GM10248 (cell line): ENCODE measurements around the gene UBTF.

Experiments
- CTCF ChIA-PET: fragments of 300-600 bp; sonication (Branson Sonifier 250); formaldehyde crosslinking; extraction: SDS; loops from one replicate; lab custom pipeline; 2021; ENCODE audit warnings: antibody characterized with exemption; lab: Yijun Ruan, JAX
- POLR2A ChIA-PET: fragments of 350-650 bp; sonication (Branson Sonifier 250); formaldehyde crosslinking; extraction: SDS; loops from one replicate; lab custom pipeline; 2020; ENCODE audit warnings: antibody characterized with exemption; lab: Yijun Ruan, JAX
- DNase-seq: peaks from one replicate; pipeline ENCODE4 v3.0.0; 2012; ENCODE audit errors: extremely low spot score
- TF ChIP-seq, protein P1 (sequence below): IDR thresholded peaks from 2 replicates; pipeline ENCODE4 v1.5.1; 2012; ENCODE audit warnings: mild to moderate bottlenecking, low read depth; ENCODE audit errors: extremely low read depth, missing control alignments, control extremely low read depth

The UBTF gene

DNA sequence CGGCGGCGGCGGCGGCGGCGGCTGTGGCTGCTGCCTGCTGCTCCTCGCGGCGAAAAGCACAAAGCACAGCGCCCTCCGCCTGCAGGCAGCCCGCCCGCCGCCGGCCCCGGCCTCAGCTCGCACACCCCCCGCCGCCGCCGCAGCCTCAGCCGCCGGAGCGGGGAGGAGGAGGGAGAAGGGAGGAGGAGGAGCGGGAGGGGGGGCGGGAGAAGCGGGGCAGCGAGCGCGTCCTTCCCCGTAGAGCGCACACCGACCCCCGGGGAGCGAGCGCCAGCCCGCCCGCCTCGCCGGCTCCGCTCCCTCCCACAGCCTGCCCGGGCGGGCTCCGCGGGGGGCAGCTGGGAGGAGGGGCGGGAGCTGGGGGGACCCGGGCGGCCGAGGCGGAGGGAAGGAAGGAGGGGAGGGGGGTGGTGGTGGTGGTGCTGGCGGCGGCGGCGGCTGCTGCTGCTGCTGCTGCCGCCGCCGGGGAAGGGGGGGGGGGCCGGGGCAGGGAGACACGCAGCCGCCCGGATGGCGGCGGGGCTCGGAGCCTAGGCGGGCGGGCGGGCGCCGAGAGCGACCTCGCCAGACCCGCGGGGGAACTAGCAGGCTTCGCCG is at the start of gene UBTF:
UBTF (minus strand) TSS at position 60 of the 597 bp plus-strand sequence. CDS start 1,446 bp downstream, outside the sequence.
- ChIA-PET POLR2A (interaction anchor here (0.6 to 0.7 kb wide), 3 partner anchors 18 to 131 kb away, joined by 3 to 6 read pairs (median 4); no protein-coding TSS in a partner anchor), CTCF (interaction anchor here (0.6 to 15.0 kb wide), 7 partner anchors 10 to 144 kb away, joined by 4 to 234 read pairs (median 4); partner anchors contain the start of genes FAM171A2 and GRN)
- DNase-seq: peak; percentile 58
- TF ChIP-seq, protein P1, sequence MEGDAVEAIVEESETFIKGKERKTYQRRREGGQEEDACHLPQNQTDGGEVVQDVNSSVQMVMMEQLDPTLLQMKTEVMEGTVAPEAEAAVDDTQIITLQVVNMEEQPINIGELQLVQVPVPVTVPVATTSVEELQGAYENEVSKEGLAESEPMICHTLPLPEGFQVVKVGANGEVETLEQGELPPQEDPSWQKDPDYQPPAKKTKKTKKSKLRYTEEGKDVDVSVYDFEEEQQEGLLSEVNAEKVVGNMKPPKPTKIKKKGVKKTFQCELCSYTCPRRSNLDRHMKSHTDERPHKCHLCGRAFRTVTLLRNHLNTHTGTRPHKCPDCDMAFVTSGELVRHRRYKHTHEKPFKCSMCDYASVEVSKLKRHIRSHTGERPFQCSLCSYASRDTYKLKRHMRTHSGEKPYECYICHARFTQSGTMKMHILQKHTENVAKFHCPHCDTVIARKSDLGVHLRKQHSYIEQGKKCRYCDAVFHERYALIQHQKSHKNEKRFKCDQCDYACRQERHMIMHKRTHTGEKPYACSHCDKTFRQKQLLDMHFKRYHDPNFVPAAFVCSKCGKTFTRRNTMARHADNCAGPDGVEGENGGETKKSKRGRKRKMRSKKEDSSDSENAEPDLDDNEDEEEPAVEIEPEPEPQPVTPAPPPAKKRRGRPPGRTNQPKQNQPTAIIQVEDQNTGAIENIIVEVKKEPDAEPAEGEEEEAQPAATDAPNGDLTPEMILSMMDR: peak; percentile 22

DNA sequence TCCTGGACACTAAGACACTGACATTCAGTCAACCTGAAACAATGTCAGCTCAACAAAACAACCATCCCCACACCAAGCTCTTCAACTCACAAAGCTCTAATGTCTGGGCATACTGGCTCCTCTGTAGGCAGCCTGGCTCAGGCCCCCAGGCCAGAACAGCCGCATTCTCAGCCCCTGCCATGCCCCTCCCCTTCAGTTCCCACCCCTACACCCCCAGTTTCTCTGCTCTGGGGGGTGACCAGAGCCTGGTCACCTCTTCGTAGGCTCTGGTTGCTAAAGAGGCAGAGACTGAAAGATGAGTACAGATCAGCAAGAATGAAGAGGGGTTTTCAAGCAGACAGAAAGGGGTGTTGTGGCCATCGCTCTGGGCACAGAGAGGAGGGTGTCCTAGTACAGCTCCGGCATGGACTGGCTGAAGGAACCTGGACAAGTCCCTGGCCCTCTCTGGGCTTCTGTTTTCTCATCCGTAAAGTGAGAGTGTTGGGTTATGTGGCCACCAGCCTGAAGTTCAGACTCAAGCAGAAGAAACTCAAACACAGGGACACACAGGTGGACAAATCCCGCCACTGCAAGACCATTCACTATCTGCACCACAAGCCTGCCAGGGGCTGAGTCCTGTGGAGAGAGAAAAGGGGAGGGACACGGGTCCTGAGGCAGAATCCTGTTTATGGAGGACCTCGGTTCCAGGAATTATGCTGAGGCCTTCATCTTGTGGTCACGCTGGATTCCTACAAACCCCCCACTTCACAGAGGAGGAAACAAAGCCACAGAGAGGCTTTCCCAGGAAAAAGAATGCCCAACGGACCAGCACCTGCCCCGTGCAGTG is 49.4 kb upstream of the UBTF start:
- CTCF ChIA-PET: interaction anchor here (0.8 kb wide), 1 partner anchor 23 kb away, joined by 3 read pairs; no protein-coding TSS in a partner anchor
- TF ChIP-seq, protein P1: no peak
- POLR2A ChIA-PET: no interaction called here
- DNase-seq: no peak

- no peak for DNase-seq
- ChIA-PET CTCF (interaction anchor here (1.0 kb wide), 1 partner anchor 22 kb away, joined by 3 read pairs; no protein-coding TSS in a partner anchor), POLR2A (no interaction called here)
- TF ChIP-seq, protein P1: no peak
Measured at GRCh38 chr17:44267818-44268490, 48.5 kb upstream of the UBTF start, which contains the start of gene SLC4A1. TSS of gene SLC4A1 (minus strand) at chr17:44268135. CDS start at chr17:44262866, 5,269 bp downstream.

DNA sequence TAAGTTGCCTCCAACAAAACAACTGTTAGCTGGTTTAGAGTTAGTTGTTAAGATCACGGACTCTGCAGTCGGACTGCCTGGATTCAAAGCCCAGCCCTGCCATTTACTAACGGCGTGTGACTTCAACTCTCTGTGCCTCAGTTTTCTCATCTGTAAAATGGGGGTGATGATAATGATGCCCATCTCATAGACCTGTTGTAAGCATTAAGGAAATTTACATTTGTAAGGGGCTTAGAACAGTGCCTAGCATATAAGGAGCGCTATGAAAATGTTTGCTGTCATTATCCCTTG is 47.6 kb upstream of the UBTF start:
- CTCF ChIA-PET: interaction anchor here (1.0 to 1.4 kb wide), 3 partner anchors 9 to 63 kb away, joined by 3 to 4 read pairs (median 3); no protein-coding TSS in a partner anchor
- POLR2A ChIA-PET: no interaction called here
- no peak for DNase-seq
- TF ChIP-seq, protein P1: no peak

GRCh38 chr17:44266402-44267164 is 47.1 kb upstream of the UBTF start:
- no peak for DNase-seq
- TF ChIP-seq, protein P1: no peak
- ChIA-PET POLR2A (no interaction called here), CTCF (interaction anchor here (1.0 to 1.4 kb wide), 3 partner anchors 10 to 63 kb away, joined by 3 to 4 read pairs (median 3); no protein-coding TSS in a partner anchor)
